C1 segment of cervical spinal cord (tissue), 14 donors: Measurements from ENCODE around the gene RIBC1.
A peak's percentile ranks its signal among the peaks of the same experiment; 100 is the strongest.
"Not testable (repeated sequence)": the region's sequence is repeated elsewhere in the genome, so short reads cannot be mapped to it uniquely, and the experiment has no call there.

Experiments used
- DNase-seq, 14 donors: peaks; one replicate each; lab custom pipeline; 2025; lab: John Stamatoyannopoulos, UW

The RIBC1 gene

DNA sequence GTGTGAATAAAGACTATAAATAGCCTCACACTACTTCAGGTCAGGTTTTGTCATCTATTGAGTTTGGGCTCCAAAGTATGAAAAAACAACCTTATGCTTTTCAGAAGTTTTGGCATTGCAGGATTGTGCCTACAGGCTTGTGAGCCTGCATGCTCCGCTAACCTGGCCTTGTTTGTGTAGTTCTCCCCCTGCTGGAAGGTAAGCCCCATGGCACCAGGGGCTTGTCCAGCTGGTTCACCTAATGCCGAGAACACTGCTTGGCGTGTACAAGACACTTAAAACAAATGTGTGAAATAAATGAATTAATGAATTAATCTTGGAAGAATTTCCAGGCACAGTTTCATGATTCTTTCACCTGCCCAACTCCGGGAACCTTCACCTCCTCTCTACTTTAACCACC is 13.3 kb downstream of the RIBC1 start:
- peak in 3 of 14 donors; percentile 3 to 56 (median 7) for DNase-seq

DNA sequence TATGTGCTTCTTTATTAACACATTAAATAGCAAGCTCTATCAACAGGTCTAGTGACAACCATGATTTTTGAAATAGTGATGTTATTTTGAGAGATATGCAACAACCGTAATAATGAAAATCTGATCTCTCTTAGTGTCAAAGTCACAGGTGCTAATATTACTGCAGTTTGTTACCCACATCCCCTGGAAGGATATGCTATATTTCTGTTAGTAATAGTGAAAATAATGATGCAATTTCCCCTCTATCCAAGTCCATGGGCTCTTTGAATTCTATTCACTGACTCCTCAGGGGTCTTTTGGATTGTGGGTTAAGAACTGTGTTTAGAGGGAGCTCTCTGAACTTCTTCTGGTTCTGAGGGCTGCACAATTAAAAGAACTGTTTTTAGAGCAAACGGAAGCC is 14.5 kb downstream of the RIBC1 start:
- no peak for DNase-seq

DNA sequence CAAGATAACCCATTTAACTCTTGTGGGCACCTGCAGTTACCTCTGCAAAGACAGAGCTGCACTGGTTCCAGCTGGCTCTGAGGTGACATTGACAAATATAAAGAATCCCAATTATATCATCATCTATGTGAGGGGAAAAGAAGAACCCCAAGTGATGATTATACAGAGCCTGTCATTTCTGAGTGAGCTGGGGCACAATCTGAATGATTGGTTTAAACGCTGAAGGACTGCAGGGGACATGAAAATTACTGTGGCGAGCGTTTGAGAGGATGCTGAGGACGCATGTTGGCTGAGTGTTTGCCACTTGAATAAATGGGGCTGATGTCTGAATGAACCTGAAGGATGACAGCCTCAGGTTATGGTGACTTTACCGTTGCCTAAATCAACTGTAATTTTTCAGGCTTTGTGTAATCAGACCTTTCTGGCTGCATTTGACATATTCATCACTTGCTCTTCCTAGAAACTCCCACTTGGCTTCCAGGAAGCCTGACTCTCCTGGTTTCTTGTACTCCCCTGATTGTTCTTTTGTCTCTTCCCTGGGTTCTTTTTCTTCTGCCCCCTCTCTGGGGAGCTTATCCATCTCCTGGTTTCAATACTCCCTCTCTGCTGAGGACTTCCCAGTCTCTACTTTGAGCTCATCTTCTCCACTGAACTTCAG is 15.6 kb downstream of the RIBC1 start:
- no peak for DNase-seq

DNA sequence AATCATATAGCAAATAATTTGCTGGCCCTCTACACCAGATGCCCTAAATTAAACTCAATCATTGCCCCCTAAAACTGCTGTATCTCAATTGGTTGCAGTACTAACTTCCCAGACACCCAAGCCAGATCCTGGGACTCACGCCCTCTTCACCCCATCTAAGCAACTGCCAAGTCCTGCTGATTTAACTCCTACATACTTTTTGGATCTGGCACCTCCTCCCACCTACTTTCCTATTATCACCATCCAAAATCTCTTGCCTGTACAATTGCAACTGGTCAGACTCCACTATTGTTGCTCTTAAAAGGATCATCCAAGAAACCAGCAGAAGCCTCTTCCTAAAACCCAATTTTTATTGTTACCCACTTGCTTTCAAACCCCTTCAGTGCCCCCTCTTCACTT is 16.2 kb downstream of the RIBC1 start:
- DNase-seq = no peak

DNA sequence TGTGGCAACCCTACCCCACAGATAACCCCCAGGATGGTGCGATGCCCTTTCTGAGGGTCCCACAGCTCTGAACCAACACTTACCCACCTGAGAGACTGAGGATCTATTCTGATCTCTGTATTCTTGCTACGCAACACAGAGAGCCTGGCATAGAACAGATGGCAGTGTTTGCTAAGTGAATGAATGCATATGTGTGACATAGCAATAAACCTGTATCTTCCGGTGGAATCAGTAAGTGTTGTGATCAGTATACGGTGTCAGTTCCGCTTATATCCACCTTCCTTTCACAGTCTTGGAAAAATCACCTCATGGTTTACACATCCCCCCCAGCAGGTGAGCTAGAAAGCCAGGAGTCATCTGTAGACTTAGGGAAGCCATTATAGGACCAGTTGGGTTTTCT is 17.4 kb downstream of the RIBC1 start:
- peak in 1 of 14 donors; percentile 62 for DNase-seq

DNA sequence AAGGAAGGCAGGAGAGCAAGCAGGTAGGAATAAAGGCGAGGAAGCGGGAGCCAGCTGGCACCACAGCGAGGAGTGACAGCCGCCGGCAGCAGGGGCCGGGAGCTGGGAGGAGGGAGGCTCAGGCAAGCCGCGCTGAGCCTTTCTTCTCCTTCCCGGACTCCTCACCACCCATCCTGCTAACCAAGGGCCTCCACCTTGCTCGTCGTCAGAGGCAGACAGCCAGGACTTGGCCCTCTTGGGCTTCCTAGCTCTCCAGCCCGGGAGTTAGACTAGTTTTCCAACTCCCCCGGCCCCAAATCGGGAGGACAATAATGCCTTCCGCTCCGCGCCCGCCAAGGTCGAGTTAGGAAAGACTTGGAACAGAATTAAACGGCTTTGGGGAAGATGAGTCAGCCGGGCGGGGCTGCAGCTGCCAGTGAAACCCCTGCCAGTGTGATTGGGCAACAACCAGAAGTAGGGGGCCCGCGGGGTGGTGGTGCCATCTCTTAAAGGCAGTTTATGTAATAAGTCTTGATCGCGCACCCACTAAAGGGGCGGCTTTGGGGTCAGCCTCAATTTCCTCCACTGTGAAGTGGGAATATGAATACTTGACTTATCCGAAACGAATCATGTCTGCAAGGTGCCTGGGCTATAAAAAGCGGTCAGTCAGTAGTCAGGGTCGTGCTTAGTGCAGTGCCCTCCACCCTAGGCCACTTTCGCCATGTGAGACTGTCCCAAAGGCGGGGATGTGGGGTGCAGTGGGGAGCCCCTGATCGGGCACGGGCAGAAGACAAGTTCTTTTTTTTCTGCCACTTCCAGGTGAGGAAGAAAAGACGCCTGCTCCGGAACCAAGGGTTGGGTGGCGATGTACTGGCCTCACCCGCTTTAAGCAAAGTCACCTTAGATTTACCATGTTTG is 18.2 kb downstream of the RIBC1 start:
- peak in 9 of 14 donors; percentile 2 to 71 (median 14) for DNase-seq

DNA sequence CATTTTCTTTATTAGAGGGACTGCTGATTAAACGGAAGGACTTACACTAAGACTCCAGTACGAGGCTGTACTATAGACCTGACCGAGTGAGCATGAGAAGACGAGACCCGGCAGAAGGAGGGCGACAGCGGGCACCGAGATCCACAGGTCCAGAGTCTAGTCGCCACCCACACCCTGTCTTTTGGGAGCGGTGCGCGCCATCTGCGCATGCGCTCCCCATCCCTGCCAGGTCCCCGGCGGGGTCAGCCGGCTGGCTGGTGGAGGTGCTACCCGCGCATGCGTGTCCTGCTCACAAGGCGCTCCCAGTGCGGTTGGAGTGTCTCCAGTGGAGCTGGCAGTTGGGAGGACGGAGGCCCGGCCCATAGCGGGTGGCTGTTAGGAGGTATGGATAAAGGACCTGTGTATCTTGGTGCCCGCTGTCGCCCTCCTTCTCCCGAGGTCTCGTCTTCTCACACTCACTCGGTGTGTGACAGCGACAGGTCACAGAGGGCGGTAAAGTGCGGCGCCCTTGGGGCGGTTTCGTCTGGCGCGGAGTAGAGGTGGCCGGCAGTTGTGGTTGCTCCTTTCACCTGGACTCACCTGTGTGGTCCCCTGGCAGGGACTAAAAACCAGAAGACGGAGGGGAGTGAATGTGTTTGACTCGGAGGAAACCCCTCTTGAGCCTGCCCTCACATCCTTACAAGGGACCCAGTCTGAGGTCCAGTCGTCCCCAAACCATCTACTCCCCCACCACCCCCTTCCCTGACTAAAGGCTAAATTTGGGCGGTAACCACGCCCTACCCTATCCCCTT is 19.1 kb downstream of the RIBC1 start:
- peak in 13 of 14 donors; percentile 3 to 85 (median 25) for DNase-seq

DNA sequence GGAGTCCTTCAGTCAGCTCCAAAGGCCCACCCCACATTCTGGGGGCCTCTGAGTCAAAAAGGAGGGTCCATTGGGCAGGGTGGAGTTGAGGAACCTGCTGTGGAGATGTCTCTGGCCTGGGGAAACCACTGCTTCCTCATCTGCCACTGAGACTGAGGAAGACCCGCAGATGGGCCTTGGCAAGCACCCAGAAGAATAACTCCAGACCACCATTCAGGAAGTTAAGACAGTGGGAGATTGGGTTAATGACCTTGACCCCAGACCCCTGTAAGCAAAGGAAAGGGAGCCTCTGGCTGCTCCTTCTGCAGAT is 19.6 kb downstream of the RIBC1 start:
- peak in 2 of 14 donors; percentile 13 to 17 for DNase-seq

DNA sequence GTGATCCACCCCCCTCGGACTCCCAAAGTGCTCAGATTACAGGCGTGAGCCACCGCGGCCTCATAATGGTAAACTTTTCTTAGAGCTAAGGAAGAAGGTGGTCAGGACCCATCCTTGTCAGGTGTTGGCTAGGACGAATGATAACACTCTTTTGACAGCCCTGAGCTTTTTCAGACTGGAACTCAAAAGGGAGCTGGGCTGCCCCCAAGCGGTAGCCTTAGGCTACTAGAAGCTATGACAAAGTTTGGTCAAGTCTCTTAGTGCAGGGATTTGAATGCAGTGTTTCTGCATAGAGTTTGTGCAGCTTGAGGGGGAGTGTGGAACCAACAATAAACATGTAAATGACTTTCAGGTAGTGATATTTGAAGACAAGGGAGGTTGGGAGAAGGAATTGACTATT is 23.3 kb downstream of the RIBC1 start:
- DNase-seq = peak in 1 of 14 donors; percentile 3

DNA sequence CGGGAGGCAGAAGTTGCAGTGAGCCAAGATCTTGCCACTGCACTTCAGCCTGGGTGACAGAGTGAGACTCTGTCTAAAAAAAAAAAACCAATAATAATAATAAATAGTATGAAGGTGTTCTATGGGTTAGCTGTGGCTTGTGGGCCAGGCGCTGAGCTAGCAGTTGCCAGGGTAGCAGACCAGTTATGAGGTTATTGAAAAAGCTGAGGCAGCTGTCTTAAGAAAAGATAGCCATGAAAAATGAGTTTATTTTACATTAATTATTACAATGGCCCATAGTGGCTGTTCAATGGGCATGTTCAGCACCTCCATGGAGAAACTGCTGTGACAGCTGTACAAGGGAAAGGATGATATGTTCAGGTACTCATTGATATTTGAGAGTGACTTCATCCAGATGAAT is 24.8 kb downstream of the RIBC1 start:
- DNase-seq = no peak

DNA sequence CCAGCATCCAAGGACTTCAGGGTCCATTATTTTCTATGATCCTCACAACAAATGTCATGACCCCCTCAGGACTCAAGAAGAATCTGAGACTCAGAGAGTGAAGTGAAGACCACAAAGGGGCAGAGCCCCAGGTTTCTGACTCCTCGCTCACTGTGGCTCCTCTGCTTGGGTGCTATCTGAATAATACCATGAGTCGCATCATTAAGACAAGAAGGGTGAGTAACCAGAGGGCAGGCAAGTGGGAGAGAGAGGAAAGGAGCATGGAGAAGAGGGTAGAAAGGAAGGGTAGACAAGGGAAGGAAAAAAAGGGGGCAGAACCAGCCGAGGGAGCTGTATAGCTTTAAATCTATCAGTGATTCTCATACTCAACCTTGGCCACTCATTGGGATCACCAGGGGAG is 27.0 kb downstream of the RIBC1 start:
- no peak for DNase-seq

DNA sequence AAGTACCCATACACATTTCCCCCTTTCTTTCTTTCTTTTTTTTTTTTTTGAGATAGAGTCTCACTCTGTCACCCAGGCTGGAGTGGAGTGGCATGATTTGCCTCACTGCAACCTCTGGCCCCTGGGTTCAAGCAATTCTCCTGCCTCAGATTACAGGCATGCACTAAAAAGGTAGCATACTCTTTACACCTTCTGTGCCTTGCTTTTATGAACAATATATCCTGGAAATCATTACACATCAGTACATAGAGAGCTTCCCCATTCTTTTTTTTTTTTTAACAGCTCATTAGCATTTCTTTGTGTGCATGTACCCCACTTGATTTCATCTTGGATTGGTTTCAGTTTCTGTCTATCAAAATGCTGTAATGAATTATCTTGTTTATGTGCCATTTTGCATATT is 30.1 kb downstream of the RIBC1 start:
- no peak for DNase-seq

DNA sequence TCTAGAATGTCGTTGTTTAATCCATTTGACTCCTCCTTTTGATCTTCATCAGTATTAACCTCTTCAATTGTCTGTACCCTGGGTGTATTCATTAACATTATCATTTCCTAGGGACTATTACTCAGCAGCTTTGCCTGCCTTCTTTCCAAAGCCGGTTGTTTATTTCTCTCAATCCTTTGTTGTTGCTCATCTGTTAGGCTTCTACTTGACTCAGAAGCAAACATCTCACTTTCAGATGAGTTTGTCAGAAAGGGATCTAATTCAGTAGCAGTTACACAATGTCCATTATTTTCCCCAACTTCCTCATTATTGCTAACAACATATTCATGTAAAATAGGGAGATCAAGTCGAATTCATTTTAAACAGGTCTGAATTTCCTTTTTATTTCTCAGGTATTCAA is 33.6 kb downstream of the RIBC1 start:
- DNase-seq = no peak

DNA sequence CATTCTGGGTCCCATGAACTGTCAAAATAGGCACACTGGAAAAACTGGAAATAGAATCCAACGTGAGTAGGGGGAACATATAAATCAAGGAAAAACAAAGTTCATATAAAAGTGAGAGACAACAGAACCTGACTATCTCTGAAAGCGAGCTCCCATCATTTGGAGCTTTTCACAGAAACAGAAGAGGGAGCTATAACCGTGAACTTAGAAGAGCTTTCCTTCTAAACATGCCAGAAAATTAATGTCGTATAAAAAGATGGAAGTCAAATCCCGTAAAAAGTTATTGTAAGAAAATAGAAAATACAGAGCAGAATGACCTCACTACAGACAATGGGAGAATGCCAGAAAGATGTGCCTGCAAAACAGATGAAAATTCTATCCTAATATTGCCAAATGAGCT is 35.4 kb downstream of the RIBC1 start:
- no peak for DNase-seq

DNA sequence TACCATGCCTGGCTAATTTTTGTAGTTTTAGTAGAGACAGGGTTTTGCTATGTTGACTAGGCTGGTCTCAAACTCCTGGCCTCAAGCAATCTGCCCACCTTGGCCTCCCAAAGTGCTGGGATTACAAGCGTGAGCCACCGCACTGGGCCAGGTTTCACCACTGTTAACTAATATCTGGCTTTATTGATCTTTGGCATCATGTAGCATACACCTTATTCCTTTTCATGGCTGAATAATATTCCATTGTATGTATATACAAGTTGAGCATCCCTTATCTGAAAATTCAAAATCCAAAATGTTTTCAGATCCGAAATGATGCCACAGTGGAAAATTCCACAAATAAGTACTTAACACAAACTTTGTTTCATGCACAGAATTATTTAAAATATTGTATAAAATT is 46.0 kb downstream of the RIBC1 start:
- DNase-seq = not testable (repeated sequence)

DNA sequence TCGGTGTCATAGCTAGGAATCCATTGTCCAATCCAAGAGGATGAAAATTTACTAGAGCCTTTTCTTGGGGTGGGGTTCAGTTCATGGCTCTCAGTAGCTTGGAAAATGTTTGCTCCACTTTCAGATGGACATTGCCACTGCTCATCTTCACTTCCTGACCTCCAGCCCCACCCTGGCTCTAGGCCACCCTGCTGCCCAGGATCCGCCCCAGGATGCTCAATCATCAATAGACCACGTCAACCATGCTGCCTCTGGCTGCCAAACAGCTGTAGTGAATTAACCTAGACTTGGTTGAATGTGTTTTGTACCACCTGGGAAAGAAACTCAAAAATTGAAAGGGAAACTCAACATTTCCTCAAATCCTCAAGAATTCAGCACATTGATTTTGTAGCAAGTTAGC is 48.7 kb downstream of the RIBC1 start:
- DNase-seq = no peak

DNA sequence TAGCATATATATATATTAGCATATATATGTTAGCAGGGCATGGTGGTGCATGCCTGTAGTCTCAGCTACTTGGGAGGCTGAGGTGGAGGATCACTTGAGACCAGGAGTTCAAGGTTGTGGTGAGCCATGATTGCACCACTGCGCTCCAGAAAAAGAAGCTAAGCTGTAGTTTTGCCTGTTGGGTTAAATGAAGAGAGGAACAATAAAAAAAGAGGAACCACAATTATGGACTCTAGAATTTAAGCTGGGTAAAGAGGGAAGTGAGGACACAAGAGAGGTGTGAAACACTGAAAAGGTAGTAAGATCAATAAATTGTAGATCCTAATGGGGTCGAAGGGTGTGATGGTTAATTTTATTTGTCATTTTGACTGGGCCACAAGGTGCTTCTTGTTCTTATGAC is 52.0 kb downstream of the RIBC1 start:
- no peak for DNase-seq

DNA sequence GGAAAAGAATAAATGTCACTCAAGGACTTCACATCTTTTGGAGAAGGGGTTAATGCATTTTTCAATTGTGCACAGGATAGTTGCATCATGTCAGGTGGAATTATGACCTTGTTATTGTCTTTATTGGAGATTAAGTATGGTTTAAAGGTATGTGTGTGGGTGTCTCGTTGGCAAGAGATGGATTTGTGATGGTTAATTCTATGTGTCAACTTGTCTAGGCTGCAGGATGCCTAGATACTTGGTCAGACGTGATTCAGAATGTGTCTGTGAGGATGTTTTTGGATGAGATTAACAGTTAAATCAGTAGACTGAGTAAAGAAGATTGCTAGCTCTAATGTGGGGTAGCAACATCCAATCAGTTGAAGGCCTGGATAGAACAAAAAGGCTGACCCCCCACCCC is 53.7 kb downstream of the RIBC1 start:
- DNase-seq = no peak

DNA sequence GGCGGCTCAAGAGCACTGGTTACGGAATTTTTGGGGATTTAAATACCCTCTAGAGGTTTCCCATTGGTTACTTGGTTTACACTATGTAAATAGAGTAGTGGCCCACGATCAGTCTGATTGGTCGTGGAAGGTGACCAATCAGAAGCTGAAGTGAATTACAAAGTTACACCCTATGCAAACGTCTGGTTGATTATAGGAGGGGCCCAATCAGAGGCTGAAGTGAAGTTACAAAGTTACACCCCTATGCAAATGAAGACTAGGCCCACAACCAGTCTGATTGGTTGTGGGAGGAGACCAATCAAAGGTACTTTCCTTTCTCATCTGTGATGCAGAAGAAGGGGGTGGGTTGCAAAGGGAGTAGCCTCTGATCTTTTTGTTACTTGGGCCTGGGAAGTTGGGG is 56.6 kb downstream of the RIBC1 start:
- no peak for DNase-seq
